Keratinocyte (primary cell): Measurements from ENCODE around the gene KRTAP22-1. TPM values are rescaled to one million over a fixed set of nuclear protein-coding genes. Genes with fewer than 3 reads are reported as not detected.

Experiments used
- DNase-seq: peaks from one replicate; pipeline ENCODE4 v3.0.0-alpha.2; 2011; ENCODE audit warnings: low read depth, missing footprints, low spot score
- FAIRE-seq: peaks from 2 replicates; lab custom pipeline; 2011; peaks lifted over from hg19 to GRCh38; lab: Jason Lieb, UNC
- H2AFZ ChIP-seq: 2 replicates; pipeline ENCODE4 v1.6.0; 2012; ENCODE audit warnings: low read length, control low read depth, inconsistent platforms; ENCODE audit not compliant: control insufficient read depth
- H3K27ac ChIP-seq: 2 replicates; pipeline ENCODE4 v1.5.1; 2011; ENCODE audit warnings: low read length; ENCODE audit not compliant: control insufficient read depth, insufficient read depth
- H3K27me3 ChIP-seq: 3 replicates; pipeline ENCODE4 v1.6.0; 2011; ENCODE audit warnings: low read length; ENCODE audit not compliant: control insufficient read depth, insufficient read depth; ENCODE audit errors: extremely low read depth
- H3K36me3 ChIP-seq, 2 experiments: 2 replicates in 1 of 2; 3 replicates in 1 of 2; pipeline ENCODE4 v1.5.1; 2011; ENCODE audit warnings: low read length in 2 of 2, mild to moderate bottlenecking in 1 of 2; ENCODE audit not compliant: control insufficient read depth in 2 of 2, insufficient read depth in 2 of 2; ENCODE audit errors: extremely low read depth in 1 of 2
- H3K4me1 ChIP-seq: 3 replicates; pipeline ENCODE4 v1.5.1; 2011; ENCODE audit warnings: low read length; ENCODE audit not compliant: control insufficient read depth, insufficient read depth; ENCODE audit errors: extremely low read depth
- H3K4me2 ChIP-seq: 3 replicates; pipeline ENCODE4 v1.6.0; 2011; ENCODE audit warnings: low read depth, low read length; ENCODE audit not compliant: control insufficient read depth, insufficient read depth; ENCODE audit errors: extremely low read depth
- H3K4me3 ChIP-seq, 3 experiments: fragments of 200-600 bp in 1 of 3; sonication (generic) in 1 of 3; 2 replicates in 2 of 3; 3 replicates in 1 of 3; pipeline ENCODE4 v1.5.1; 2011 to 2016; ENCODE audit warnings: low read length in 3 of 3, mild to moderate bottlenecking in 3 of 3, control low read depth in 2 of 3, inconsistent platforms in 1 of 3, low read depth in 1 of 3, mixed read lengths in 1 of 3, mixed run types in 1 of 3, moderate library complexity in 1 of 3; ENCODE audit not compliant: control insufficient read depth in 2 of 3, insufficient read depth in 2 of 3; ENCODE audit errors: extremely low read depth in 1 of 3
- H3K79me2 ChIP-seq: 2 replicates; pipeline ENCODE4 v1.6.0; 2012; ENCODE audit warnings: low read length; ENCODE audit not compliant: control insufficient read depth, insufficient read depth
- H3K9ac ChIP-seq: 3 replicates; pipeline ENCODE4 v1.6.0; 2011; ENCODE audit warnings: low read length; ENCODE audit not compliant: control insufficient read depth, insufficient read depth; ENCODE audit errors: extremely low read depth
- H3K9me1 ChIP-seq: 3 replicates; pipeline ENCODE4 v1.6.0; 2011; ENCODE audit warnings: low read length; ENCODE audit not compliant: control insufficient read depth, insufficient read depth; ENCODE audit errors: extremely low read depth
- H3K9me3 ChIP-seq: 2 replicates; pipeline ENCODE4 v1.5.1; 2012; ENCODE audit warnings: low read depth, low read length; ENCODE audit not compliant: control insufficient read depth
- H4K20me1 ChIP-seq: 3 replicates; pipeline ENCODE4 v1.6.0; 2011; ENCODE audit warnings: low read length; ENCODE audit not compliant: control insufficient read depth, insufficient read depth; ENCODE audit errors: extremely low read depth
- EZH2 ChIP-seq: IDR thresholded peaks from one replicate; pipeline ENCODE4 v1.6.1; 2012; ENCODE audit warnings: inconsistent platforms, mild to moderate bottlenecking, low read length, moderate library complexity
- dilution Hi-C: fragments of 300-500 bp; cut with MboI; formaldehyde crosslinking; loops from one replicate; pipeline ENCODE4 v1.7.0; 2020; ENCODE audit warnings: low sequenced_read_pairs; ENCODE audit not compliant: extremely low pct_ligation_motif_present
- polyA plus RNA-seq, 5 experiments: library from polyadenylated mRNA; depleted of rRNA in 3 of 5; stranded (reverse) in 3 of 5; stranded (forward) in 1 of 5; unstranded in 1 of 5; fragments of >200 nt; gene quantifications; 1 replicate in 1 of 5; 2 replicates in 3 of 5; 3 replicates in 1 of 5; pipeline versions ENCODE4 v1.2.1 to v1.2.3, GENCODE V29; 2011 to 2012; ENCODE audit warnings: missing spikeins in 2 of 5, low read depth in 1 of 5, low replicate concordance in 1 of 5
- TF ChIP-seq, protein P1 (sequence below), 3 experiments: IDR thresholded peaks in 1 of 3; conservative IDR thresholded peaks in 1 of 3; optimal IDR thresholded peaks in 1 of 3; 2 replicates in 2 of 3; 3 replicates in 1 of 3; pipeline versions ENCODE3 to v1.5.1; 2011; ENCODE audit warnings: low read length in 3 of 3, mild to moderate bottlenecking in 3 of 3, moderate library complexity in 2 of 3, control low read depth in 1 of 3, inconsistent platforms in 1 of 3; ENCODE audit not compliant: insufficient read depth in 2 of 3; ENCODE audit errors: extremely low read depth in 1 of 3

KRTAP22-1 gene
- polyA plus RNA-seq, 1 donor (not counting 4 experiments of a cell fraction or from before 2014, with no cell fraction given), result not detected

DNA sequence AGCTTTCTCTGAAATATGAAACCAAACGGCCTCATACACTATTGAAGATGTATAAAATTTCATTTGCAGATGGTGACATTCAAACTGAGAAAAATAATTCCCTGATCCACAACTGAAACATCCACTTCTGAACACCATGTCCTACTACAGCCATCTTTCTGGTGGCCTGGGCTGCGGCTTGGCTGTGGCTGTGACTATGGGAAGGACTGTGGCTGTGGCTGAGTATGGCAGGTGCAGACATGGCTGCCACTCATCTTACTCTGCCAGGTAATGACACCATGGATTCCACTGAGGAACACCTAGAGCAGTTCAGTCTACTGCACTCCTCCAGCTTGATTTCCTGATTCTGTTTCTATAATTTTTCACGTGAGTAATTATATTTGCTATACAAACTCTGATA is 19.6 kb downstream of the KRTAP22-1 start, which contains the start of gene KRTAP20-4:
TSS of gene KRTAP20-4 (plus strand) at position 106 of the 400 bp plus-strand sequence.
- H3K36me3 ChIP-seq, result no peaks in the 10 kb centered on the region
- H3K27ac ChIP-seq, result no peak within 1 kb of the TSS
- no peaks in the 10 kb centered on the region for H3K4me1 ChIP-seq
- no peak within 1 kb of the TSS for H3K4me2 ChIP-seq
- no peaks in the 10 kb centered on the region for H3K27me3 ChIP-seq
- no peaks in the 10 kb centered on the region for H3K79me2 ChIP-seq
- no peaks in the 10 kb centered on the region for H4K20me1 ChIP-seq
- H2AFZ ChIP-seq, result no peak within 1 kb of the TSS
- no peaks in the 10 kb centered on the region for H3K9me1 ChIP-seq
- no peak within 1 kb of the TSS for H3K9ac ChIP-seq
- FAIRE-seq, result no peak
- no peak within 1 kb of the TSS for H3K4me3 ChIP-seq
- no peaks in the 10 kb centered on the region for H3K9me3 ChIP-seq
- DNase-seq, result no peak
- TF ChIP-seq, protein P1, sequence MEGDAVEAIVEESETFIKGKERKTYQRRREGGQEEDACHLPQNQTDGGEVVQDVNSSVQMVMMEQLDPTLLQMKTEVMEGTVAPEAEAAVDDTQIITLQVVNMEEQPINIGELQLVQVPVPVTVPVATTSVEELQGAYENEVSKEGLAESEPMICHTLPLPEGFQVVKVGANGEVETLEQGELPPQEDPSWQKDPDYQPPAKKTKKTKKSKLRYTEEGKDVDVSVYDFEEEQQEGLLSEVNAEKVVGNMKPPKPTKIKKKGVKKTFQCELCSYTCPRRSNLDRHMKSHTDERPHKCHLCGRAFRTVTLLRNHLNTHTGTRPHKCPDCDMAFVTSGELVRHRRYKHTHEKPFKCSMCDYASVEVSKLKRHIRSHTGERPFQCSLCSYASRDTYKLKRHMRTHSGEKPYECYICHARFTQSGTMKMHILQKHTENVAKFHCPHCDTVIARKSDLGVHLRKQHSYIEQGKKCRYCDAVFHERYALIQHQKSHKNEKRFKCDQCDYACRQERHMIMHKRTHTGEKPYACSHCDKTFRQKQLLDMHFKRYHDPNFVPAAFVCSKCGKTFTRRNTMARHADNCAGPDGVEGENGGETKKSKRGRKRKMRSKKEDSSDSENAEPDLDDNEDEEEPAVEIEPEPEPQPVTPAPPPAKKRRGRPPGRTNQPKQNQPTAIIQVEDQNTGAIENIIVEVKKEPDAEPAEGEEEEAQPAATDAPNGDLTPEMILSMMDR (optimal IDR thresholded peaks at IDR 0.05 in 1 of 3, IDR thresholded peaks at IDR 0.05 in 1 of 3, conservative IDR thresholded peaks at IDR 0.05 in 1 of 3; ENCODE audit: extremely low read depth in 1 of 3, insufficient read depth in 2 of 3, low read length in 3 of 3), result no peak
- no peak for TF ChIP-seq EZH2
- dilution Hi-C loops, result no loop called here

GRCh38 chr21:30623362-30623761 is 22.5 kb downstream of the KRTAP22-1 start:
- Histone ChIP-seq H3K4me1 (no peaks in the 10 kb centered on the region), H3K4me2 (no peak overlapping the region), H3K27me3 (no peaks in the 10 kb centered on the region), H3K9me1 (no peaks in the 10 kb centered on the region), H3K4me3 (no peak overlapping the region), H3K9ac (no peak overlapping the region), H3K27ac (no peak overlapping the region), H3K79me2 (no peaks in the 10 kb centered on the region), H3K36me3 (no peaks in the 10 kb centered on the region), H2AFZ (no peak overlapping the region), H4K20me1 (no peaks in the 10 kb centered on the region), H3K9me3 (no peaks in the 10 kb centered on the region)
- no peak for DNase-seq
- FAIRE-seq, result no peak
- TF ChIP-seq, protein P1 (optimal IDR thresholded peaks at IDR 0.05 in 1 of 3, IDR thresholded peaks at IDR 0.05 in 1 of 3, conservative IDR thresholded peaks at IDR 0.05 in 1 of 3; ENCODE audit: extremely low read depth in 1 of 3, insufficient read depth in 2 of 3, low read length in 3 of 3), result no peak
- no peak for TF ChIP-seq EZH2
- dilution Hi-C loops, result no loop called here
